Posterior cingulate gyrus (tissue), 11 donors: ENCODE measurements around the gene SIK1.

ENCODE experiments used
- DNase-seq, 10 donors: peaks; one replicate each; pipeline versions ENCODE4 v3.0.0 to v3.0.0-alpha.2; 2020 to 2021; ENCODE audit warnings: mixed read lengths in 3 of 10
- intact Hi-C: fragments of 100-400 bp; cut with DNase I; formaldehyde crosslinking; loops from one replicate; pipeline ENCODE4 v1.15.1; 2023

SIK1 gene

DNA sequence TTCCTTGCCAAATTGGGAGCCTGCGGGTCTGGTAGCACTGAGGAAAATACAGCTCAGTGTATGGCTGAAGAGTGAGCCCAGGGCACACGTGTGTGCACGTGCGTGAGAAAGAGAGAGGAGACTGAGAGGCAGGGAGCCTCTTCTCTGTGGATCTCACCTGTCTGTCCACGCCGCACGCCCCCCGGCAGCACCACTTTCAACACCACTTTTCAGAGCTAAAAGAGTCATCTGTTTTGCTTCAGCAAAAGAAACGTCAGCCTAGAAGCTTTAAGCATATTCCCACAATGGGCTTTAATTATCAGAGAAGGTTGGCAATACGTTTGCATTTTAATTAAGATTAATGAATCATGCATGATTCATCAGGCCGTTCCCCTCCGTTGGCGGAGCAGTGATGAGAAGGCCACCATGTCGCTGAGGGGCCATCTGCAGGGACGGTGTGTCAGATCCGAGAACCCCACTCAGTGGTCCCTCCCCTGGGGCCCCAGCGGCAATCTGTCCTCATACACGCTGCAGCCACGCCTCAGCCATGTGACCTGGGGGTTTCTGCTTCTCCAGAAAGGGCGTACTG lies 56.8 kb downstream of the SIK1 start:
- peak in 2 of 10 donors; percentile 25 to 36 for DNase-seq
- intact Hi-C loops: no loop called here

DNA sequence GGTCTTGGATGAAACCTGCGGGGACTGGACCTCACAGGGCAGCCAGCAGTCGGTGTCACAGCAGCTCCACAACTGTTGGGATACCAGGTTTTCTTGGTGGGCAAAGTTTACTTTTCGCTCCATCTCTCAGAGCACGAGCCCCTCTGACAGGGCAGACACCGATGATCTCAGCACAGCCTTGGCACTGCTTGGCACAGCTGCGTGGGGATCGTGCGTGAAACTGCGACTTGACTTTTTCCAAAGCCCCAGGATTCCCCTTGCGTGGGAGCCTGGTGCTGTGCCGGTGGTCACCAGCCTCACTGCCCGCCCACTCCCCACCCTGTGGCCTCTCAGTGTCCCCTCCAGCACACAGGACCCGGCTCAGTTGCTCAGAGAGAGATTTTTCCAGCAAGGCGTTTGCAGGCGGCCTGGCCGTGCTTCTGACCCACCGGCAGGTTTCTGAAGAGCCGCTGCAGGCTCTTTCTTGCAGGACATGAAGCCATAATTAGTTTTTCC lies 57.3 kb downstream of the SIK1 start:
- intact Hi-C loops: no loop called here
- no peak for DNase-seq

GRCh38 chr21:43369124-43369523 lies 57.8 kb downstream of the SIK1 start:
- intact Hi-C loops: no loop called here
- DNase-seq: peak in 8 of 10 donors; percentile 57 to 94 (median 71)

DNA sequence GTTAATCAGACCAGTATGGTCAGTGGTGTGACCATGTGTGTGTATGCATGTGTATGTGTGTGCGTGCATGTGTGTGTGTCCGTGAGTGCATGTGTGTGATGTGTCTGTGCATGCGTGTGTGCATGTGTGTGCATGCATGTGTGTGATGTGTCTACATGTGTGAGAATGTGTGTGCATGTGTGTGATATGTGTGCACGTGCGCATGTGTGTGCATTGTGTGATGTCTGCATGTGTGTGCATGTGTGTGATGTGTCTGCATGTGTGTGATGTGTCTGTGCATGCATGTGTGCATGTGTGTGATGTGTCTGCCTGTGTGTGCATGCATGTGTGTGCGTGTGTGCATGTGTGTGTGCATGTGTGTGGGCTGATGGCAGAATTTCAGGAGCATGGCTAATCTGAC lies 58.2 kb downstream of the SIK1 start:
- intact Hi-C loops: no loop called here
- DNase-seq: no peak

DNA sequence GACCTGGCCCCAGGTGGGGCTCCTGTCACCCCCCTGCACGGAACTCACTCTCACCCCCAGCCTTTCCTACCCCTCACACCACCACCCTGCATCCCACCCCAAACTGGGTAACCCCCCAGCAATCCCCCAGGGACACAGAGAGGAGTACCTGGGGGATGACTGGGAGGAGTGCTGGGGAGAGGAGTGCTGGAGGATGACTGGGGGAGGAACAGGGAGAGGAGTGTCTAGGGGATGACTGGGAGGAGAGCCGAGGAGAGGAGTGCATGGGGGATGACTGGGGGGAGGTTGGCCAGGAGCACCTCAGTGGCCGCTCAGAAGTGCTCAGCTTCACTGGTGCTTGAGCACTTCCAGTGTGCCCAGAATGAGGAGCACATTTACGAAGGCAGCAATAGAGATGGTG lies 59.1 kb downstream of the SIK1 start:
- intact Hi-C loops: no loop called here
- no peak for DNase-seq

- DNase-seq: peak in 1 of 10 donors; percentile 44
- intact Hi-C loops: no loop called here
These were observed 59.6 kb downstream of the SIK1 start for GRCh38 chr21:43367296-43367695.

DNA sequence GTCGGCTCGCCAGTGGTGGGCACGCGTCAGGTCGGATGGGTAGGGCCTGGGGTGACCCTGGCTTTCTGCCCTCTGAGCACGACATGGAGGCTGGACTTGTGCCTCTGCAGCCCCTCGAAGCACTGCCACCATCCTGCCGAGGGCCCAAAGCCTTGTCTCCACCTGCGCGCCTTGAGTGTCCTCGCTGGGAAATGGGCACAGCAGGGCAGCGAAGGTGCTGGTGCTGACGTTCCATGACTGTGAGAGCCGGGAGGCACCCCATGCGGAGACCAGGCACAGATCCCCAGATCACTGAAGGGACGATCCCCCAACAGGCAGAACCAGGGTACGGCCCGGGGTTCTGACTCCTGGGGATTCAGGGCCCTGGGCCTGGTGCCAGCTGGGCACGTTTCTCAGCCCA lies 60.3 kb downstream of the SIK1 start:
- DNase-seq: no peak
- intact Hi-C loops: no loop called here

GRCh38 chr21:43365611-43366426 lies 61.1 kb downstream of the SIK1 start:
- intact Hi-C loops: no loop called here
- no peak for DNase-seq

- intact Hi-C loops: no loop called here
- no peak for DNase-seq
These were observed 62.0 kb downstream of the SIK1 start for GRCh38 chr21:43364851-43365424.
